ENCODE data around the gene COX6B2.

COX6B2 gene

GRCh38 chr19:55383279-55384130, 29.0 kb upstream of the COX6B2 start:
- peak; percentile 26 for DNase-seq

- DNase-seq: no peak
These were observed 28.1 kb upstream of the COX6B2 start for GRCh38 chr19:55382522-55383054.

GRCh38 chr19:55382013-55382412, 27.5 kb upstream of the COX6B2 start:
- DNase-seq: no peak

GRCh38 chr19:55379174-55379573, 24.7 kb upstream of the COX6B2 start:
- no peak for DNase-seq

GRCh38 chr19:55377356-55378131, 23.0 kb upstream of the COX6B2 start:
- no peak for DNase-seq

GRCh38 chr19:55376241-55376933, 21.9 kb upstream of the COX6B2 start, which contains the start of gene TMEM190:
Gene TMEM190, plus strand, starts transcription at chr19:55376826. Its CDS starts 28 bp downstream, at chr19:55376854.
- no peak for DNase-seq

GRCh38 chr19:55373993-55374757, 19.7 kb upstream of the COX6B2 start:
- DNase-seq: no peak

GRCh38 chr19:55373306-55373992, 18.9 kb upstream of the COX6B2 start:
- no peak for DNase-seq

- DNase-seq: no peak
These were observed 18.0 kb upstream of the COX6B2 start for GRCh38 chr19:55372316-55373081.

GRCh38 chr19:55370305-55370988, 15.9 kb upstream of the COX6B2 start, which contains the start of gene IL11:
Gene IL11, minus strand, starts transcription at chr19:55370463. Its CDS starts 153 bp downstream, at chr19:55370310.
- no peak for DNase-seq

GRCh38 chr19:55369653-55370304, 15.3 kb upstream of the COX6B2 start:
- DNase-seq: no peak

- no peak for DNase-seq
These were observed 14.4 kb upstream of the COX6B2 start for GRCh38 chr19:55368701-55369563.

- no peak for DNase-seq
These were observed 13.6 kb upstream of the COX6B2 start for GRCh38 chr19:55368106-55368505.

- DNase-seq: no peak
These were observed 12.3 kb upstream of the COX6B2 start for GRCh38 chr19:55366790-55367189.

- no peak for DNase-seq
These were observed 11.4 kb upstream of the COX6B2 start for GRCh38 chr19:55365964-55366363.

GRCh38 chr19:55365245-55365644, 10.7 kb upstream of the COX6B2 start:
- no peak for DNase-seq

- no peak for DNase-seq
These were observed 8.6 kb upstream of the COX6B2 start, which contains the start of gene GARIN5B for GRCh38 chr19:55362990-55363716. Gene GARIN5B, minus strand, starts transcription at chr19:55363260. Its CDS starts 194 bp downstream, at chr19:55363066.
